ENCODE results near the gene GGT5.
A peak's percentile ranks its signal among the peaks of the same experiment; 100 is the strongest.
"Not testable (repeated sequence)": the region's sequence is repeated elsewhere in the genome, so short reads cannot be mapped to it uniquely, and the experiment has no call there.

GGT5 gene

GRCh38 chr22:24274696-24275405 is 30.0 kb upstream of the GGT5 start:
- peak overlapping the region; percentile 67 for H3K4me2 ChIP-seq (ENCODE audit: low read length)
- not testable (repeated sequence) for H3K9me2 ChIP-seq (replicated peaks; ENCODE audit: control insufficient read depth, low read length); H3K27me3 ChIP-seq (ENCODE audit: control insufficient read depth, low read length); H3K9me3 ChIP-seq (ENCODE audit: control insufficient read depth, insufficient read depth, low read length); H4K20me1 ChIP-seq (ENCODE audit: control insufficient read depth, insufficient read depth, low read depth, low read length); H3F3A ChIP-seq (ENCODE audit: control insufficient read depth, insufficient read depth)
- peak overlapping the region; percentile 69 for H3K27ac ChIP-seq (ENCODE audit: low read depth, low read length)
- H3K79me2 ChIP-seq (ENCODE audit: control insufficient read depth, low read length) = peaks cover 87% of the 10 kb centered on the region
- TF ChIP-seq CTCF (IDR thresholded peaks at IDR 0.05; ENCODE audit: low read depth, low read length, poor library complexity, severe bottlenecking) = peak; percentile 34
- H3K36me3 ChIP-seq (ENCODE audit: control insufficient read depth, low read length) = peaks cover 21% of the 10 kb centered on the region
- H3K4me1 ChIP-seq (ENCODE audit: control insufficient read depth, low read length) = peaks cover 34% of the 10 kb centered on the region
- H3K4me3 ChIP-seq (ENCODE audit: low read length) = peak overlapping the region; percentile 88

- H3K4me1 ChIP-seq (ENCODE audit: control insufficient read depth, low read length) = peaks cover 36% of the 10 kb centered on the region
- H3K4me3 ChIP-seq (ENCODE audit: low read length) = peak overlapping the region; percentile 88
- peak overlapping the region; percentile 69 for H3K27ac ChIP-seq (ENCODE audit: low read depth, low read length)
- H3K27me3 ChIP-seq (ENCODE audit: control insufficient read depth, low read length); H3K9me2 ChIP-seq (replicated peaks; ENCODE audit: control insufficient read depth, low read length); H3K9me3 ChIP-seq (ENCODE audit: control insufficient read depth, insufficient read depth, low read length); H4K20me1 ChIP-seq (ENCODE audit: control insufficient read depth, insufficient read depth, low read depth, low read length): not testable (repeated sequence)
- peaks cover 78% of the 10 kb centered on the region for H3K79me2 ChIP-seq (ENCODE audit: control insufficient read depth, low read length)
- peak overlapping the region; percentile 67 for H3K4me2 ChIP-seq (ENCODE audit: low read length)
- peaks cover 10% of the 10 kb centered on the region for H3F3A ChIP-seq (ENCODE audit: control insufficient read depth, insufficient read depth)
- H3K36me3 ChIP-seq (ENCODE audit: control insufficient read depth, low read length) = peaks cover 21% of the 10 kb centered on the region
These were observed 29.0 kb upstream of the GGT5 start for GRCh38 chr22:24273906-24274305.

GRCh38 chr22:24273031-24273430 is 28.1 kb upstream of the GGT5 start:
- peaks cover 36% of the 10 kb centered on the region for H3K4me1 ChIP-seq (ENCODE audit: control insufficient read depth, low read length)
- H4K20me1 ChIP-seq (ENCODE audit: control insufficient read depth, insufficient read depth, low read depth, low read length); H3K27me3 ChIP-seq (ENCODE audit: control insufficient read depth, low read length); H3K9me2 ChIP-seq (replicated peaks; ENCODE audit: control insufficient read depth, low read length); H3K9me3 ChIP-seq (ENCODE audit: control insufficient read depth, insufficient read depth, low read length): not testable (repeated sequence)
- H3F3A ChIP-seq (ENCODE audit: control insufficient read depth, insufficient read depth) = peaks cover 12% of the 10 kb centered on the region
- peaks cover 21% of the 10 kb centered on the region for H3K36me3 ChIP-seq (ENCODE audit: control insufficient read depth, low read length)
- H3K4me2 ChIP-seq (ENCODE audit: low read length) = peak overlapping the region; percentile 67
- peaks cover 72% of the 10 kb centered on the region for H3K79me2 ChIP-seq (ENCODE audit: control insufficient read depth, low read length)
- H3K4me3 ChIP-seq (ENCODE audit: low read length) = peak overlapping the region; percentile 88
- H3K27ac ChIP-seq (ENCODE audit: low read depth, low read length) = peak overlapping the region; percentile 69

- no peaks in the 10 kb centered on the region for H3K27me3 ChIP-seq (ENCODE audit: control insufficient read depth, low read length)
- H4K20me1 ChIP-seq (ENCODE audit: control insufficient read depth, insufficient read depth, low read depth, low read length) = peaks cover 8% of the 10 kb centered on the region; the same call in 1 of the 2 replicates
- peak overlapping the region; percentile 67 for H3K4me2 ChIP-seq (ENCODE audit: low read length)
- TF ChIP-seq EZH2phosphoT487 (IDR thresholded peaks at IDR 0.05; ENCODE audit: borderline replicate concordance, low read length) (no peak), CTCF (IDR thresholded peaks at IDR 0.05; ENCODE audit: low read depth, low read length, poor library complexity, severe bottlenecking) (no peak)
- peaks cover 13% of the 10 kb centered on the region for H3K36me3 ChIP-seq (ENCODE audit: control insufficient read depth, low read length)
- H3K9me3 ChIP-seq (ENCODE audit: control insufficient read depth, insufficient read depth, low read length) = no peaks in the 10 kb centered on the region
- H3F3A ChIP-seq (ENCODE audit: control insufficient read depth, insufficient read depth) = peaks cover 12% of the 10 kb centered on the region
- peaks cover 57% of the 10 kb centered on the region for H3K79me2 ChIP-seq (ENCODE audit: control insufficient read depth, low read length)
- peaks cover 36% of the 10 kb centered on the region for H3K4me1 ChIP-seq (ENCODE audit: control insufficient read depth, low read length)
- H3K27ac ChIP-seq (ENCODE audit: low read depth, low read length) = peak overlapping the region; percentile 69
- H3K9me2 ChIP-seq (replicated peaks; ENCODE audit: control insufficient read depth, low read length) = no peaks in the 10 kb centered on the region
- H3K4me3 ChIP-seq (ENCODE audit: low read length) = peak overlapping the region; percentile 88
These were observed 26.5 kb upstream of the GGT5 start for GRCh38 chr22:24271386-24271854.
